ENCODE measurements around the gene MAN2A1. TPM values are rescaled to one million over a fixed set of nuclear protein-coding genes. Genes with fewer than 3 reads are reported as not detected.

MAN2A1 gene
- total and polyA plus RNA-seq, 2 donors (not counting 1 experiment from before 2014, with no cell fraction given), result 51.6 to 70.5 TPM

DNA sequence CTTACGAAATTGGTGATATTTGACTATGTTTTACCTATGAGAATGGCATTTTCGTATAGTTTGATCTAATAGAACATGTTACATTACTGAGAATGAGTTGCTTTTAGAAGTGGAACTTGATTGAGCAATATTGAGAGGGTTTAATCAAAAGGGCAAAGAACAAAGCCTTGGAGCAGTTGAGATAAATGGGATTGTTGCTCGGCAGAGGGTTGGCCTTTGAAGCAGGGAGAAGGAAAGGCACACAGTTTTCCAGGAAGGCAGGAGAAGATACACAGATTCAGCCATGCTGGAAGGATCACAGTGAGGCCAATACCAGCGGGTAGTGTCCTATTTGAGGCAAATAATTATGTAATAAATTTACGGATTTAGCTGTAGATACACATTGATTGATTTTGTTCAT, 19.5 kb downstream of the MAN2A1 start:
- Histone ChIP-seq H3K79me2 (ENCODE audit: control insufficient read depth, insufficient read depth, low read length) (peaks cover 11% of the 10 kb centered on the region), H3K4me1 (ENCODE audit: control insufficient read depth, extremely low read depth, insufficient read depth, low read length) (no peaks in the 10 kb centered on the region)

DNA sequence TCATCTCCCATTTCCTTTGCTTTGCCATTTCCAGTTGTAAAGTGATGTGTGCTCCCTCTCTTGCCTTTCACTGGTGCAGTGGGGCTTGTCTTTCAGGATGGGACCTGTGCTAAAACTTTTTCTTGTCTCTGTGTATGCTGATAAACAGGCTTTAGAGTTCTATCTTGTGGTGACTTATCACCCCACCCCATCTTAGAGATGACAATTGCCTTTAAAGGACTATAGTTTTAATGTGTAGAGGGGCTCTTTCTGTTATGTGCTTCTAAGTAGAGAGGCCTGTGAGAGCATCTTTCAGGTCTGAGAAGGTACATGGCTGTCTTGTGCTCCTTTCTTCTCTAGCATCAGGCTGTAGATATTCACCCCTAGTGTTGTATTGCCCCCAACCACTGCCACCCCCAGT, 21.9 kb downstream of the MAN2A1 start:
- H3K27ac ChIP-seq (ENCODE audit: insufficient read depth, low read length), result no peak overlapping the region

More for the DNA sequence above, 19.5 kb downstream of the MAN2A1 start:
- Histone ChIP-seq H3K27me3 (ENCODE audit: control insufficient read depth, insufficient read depth, low read length) (no peaks in the 10 kb centered on the region), H3K36me3 (ENCODE audit: control insufficient read depth, insufficient read depth, low read length) (no peaks in the 10 kb centered on the region), H2AFZ (ENCODE audit: low read length) (no peak overlapping the region), H3K4me3 (replicated peaks in 1 of 4; ENCODE audit: control extremely low read depth in 1 of 4, insufficient read depth in 1 of 4, low read depth in 3 of 4, low read length in 4 of 4) (no peak overlapping the region), H3K4me2 (ENCODE audit: extremely low read depth, insufficient read depth, low read length) (no peak overlapping the region), H3K9ac (ENCODE audit: insufficient read depth, low read length) (no peak overlapping the region), H3K27ac (ENCODE audit: insufficient read depth, low read length) (no peak overlapping the region), H3K9me3 (ENCODE audit: control insufficient read depth, insufficient read depth, low read depth, low read length) (no peaks in the 10 kb centered on the region), H4K20me1 (ENCODE audit: control insufficient read depth, extremely low read depth, insufficient read depth, low read length) (no peaks in the 10 kb centered on the region)
- TF ChIP-seq CTCF (conservative IDR thresholded peaks at IDR 0.05 in 1 of 2, IDR thresholded peaks at IDR 0.05 in 1 of 2; ENCODE audit: low read depth in 1 of 2, low read length in 2 of 2), result no peak
- no peak for TF ChIP-seq EZH2 (IDR thresholded peaks at IDR 0.05; ENCODE audit: low read length, missing control alignments)
- no peak for DNase-seq (ENCODE audit: low read depth in 2 of 2)

GRCh38 chr5:109713453-109713852, 23.7 kb downstream of the MAN2A1 start:
- DNase-seq (ENCODE audit: low read depth in 2 of 2), result no peak
- Histone ChIP-seq H3K27me3 (ENCODE audit: control insufficient read depth, insufficient read depth, low read length) (no peaks in the 10 kb centered on the region), H3K4me2 (ENCODE audit: extremely low read depth, insufficient read depth, low read length) (peak overlapping the region; percentile 1), H4K20me1 (ENCODE audit: control insufficient read depth, extremely low read depth, insufficient read depth, low read length) (no peaks in the 10 kb centered on the region), H3K79me2 (ENCODE audit: control insufficient read depth, insufficient read depth, low read length) (no peaks in the 10 kb centered on the region), H3K4me3 (replicated peaks in 1 of 4; ENCODE audit: control extremely low read depth in 1 of 4, insufficient read depth in 1 of 4, low read depth in 3 of 4, low read length in 4 of 4) (no peak overlapping the region), H3K4me1 (ENCODE audit: control insufficient read depth, extremely low read depth, insufficient read depth, low read length) (no peaks in the 10 kb centered on the region), H3K27ac (ENCODE audit: insufficient read depth, low read length) (no peak overlapping the region), H3K9me3 (ENCODE audit: control insufficient read depth, insufficient read depth, low read depth, low read length) (no peaks in the 10 kb centered on the region), H2AFZ (ENCODE audit: low read length) (no peak overlapping the region), H3K36me3 (ENCODE audit: control insufficient read depth, insufficient read depth, low read length) (no peaks in the 10 kb centered on the region), H3K9ac (ENCODE audit: insufficient read depth, low read length) (no peak overlapping the region)
- no peak for TF ChIP-seq CTCF (conservative IDR thresholded peaks at IDR 0.05 in 1 of 2, IDR thresholded peaks at IDR 0.05 in 1 of 2; ENCODE audit: low read depth in 1 of 2, low read length in 2 of 2)
- TF ChIP-seq EZH2 (IDR thresholded peaks at IDR 0.05; ENCODE audit: low read length, missing control alignments), result no peak

More for the DNA sequence above, 21.9 kb downstream of the MAN2A1 start:
- DNase-seq (ENCODE audit: low read depth in 2 of 2), result no peak
- Histone ChIP-seq H3K4me2 (ENCODE audit: extremely low read depth, insufficient read depth, low read length) (no peak overlapping the region), H3K27me3 (ENCODE audit: control insufficient read depth, insufficient read depth, low read length) (no peaks in the 10 kb centered on the region), H3K36me3 (ENCODE audit: control insufficient read depth, insufficient read depth, low read length) (no peaks in the 10 kb centered on the region), H3K4me1 (ENCODE audit: control insufficient read depth, extremely low read depth, insufficient read depth, low read length) (no peaks in the 10 kb centered on the region), H2AFZ (ENCODE audit: low read length) (no peak overlapping the region), H3K79me2 (ENCODE audit: control insufficient read depth, insufficient read depth, low read length) (peaks cover 7% of the 10 kb centered on the region), H3K4me3 (replicated peaks in 1 of 4; ENCODE audit: control extremely low read depth in 1 of 4, insufficient read depth in 1 of 4, low read depth in 3 of 4, low read length in 4 of 4) (no peak overlapping the region), H3K9ac (ENCODE audit: insufficient read depth, low read length) (no peak overlapping the region), H3K9me3 (ENCODE audit: control insufficient read depth, insufficient read depth, low read depth, low read length) (no peaks in the 10 kb centered on the region), H4K20me1 (ENCODE audit: control insufficient read depth, extremely low read depth, insufficient read depth, low read length) (no peaks in the 10 kb centered on the region)
- TF ChIP-seq CTCF (conservative IDR thresholded peaks at IDR 0.05 in 1 of 2, IDR thresholded peaks at IDR 0.05 in 1 of 2; ENCODE audit: low read depth in 1 of 2, low read length in 2 of 2) (no peak), EZH2 (IDR thresholded peaks at IDR 0.05; ENCODE audit: low read length, missing control alignments) (no peak)

Measured in fibroblast of lung (primary cell).